Ovary (tissue), 3 donors: ENCODE data around the gene NDUFA1.

ENCODE experiments used
- EP300 ChIP-seq: sonication (generic); formaldehyde crosslinking; IDR thresholded peaks from one replicate; pipeline ENCODE4 v1.6.1; 2017; ENCODE audit warnings: antibody characterized with exemption
- POLR2A ChIP-seq: fragments of 450-650 bp; IDR thresholded peaks from one replicate; pipeline ENCODE4 v1.6.1; 2017; ENCODE audit warnings: antibody characterized with exemption, mild to moderate bottlenecking, moderate library complexity
- TF ChIP-seq, protein P1 (sequence below), 3 donors: fragments of 450-650 bp in 2 of 3; fragments of 200-600 bp in 1 of 3; IDR thresholded peaks; one replicate each; pipeline versions ENCODE4 v1.5.1 to v1.8.0; 2016 to 2022; ENCODE audit warnings: antibody characterized with exemption in 3 of 3, mild to moderate bottlenecking in 1 of 3
- donor health status: DM: no; HTN: no; CAD: no.

DNA sequence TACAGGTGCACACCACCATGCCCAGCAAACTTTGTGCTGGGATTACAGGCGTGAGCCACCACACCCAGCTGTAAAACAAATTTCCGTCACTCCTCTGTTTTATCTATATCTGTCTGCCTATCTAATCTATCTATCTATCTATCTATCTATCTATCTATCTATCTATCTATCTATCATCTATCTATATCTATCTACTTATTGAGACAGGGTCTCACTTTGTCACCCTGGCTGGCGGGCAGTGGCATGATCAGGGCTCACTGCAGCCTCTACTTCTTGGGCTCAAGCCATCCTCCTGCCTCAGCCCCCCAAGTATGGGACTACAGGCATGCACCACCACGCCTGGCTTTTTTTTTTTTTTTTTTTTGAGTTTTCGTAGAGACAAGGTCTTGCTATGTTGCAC, 44.7 kb downstream of the NDUFA1 start:
- TF ChIP-seq, protein P1, sequence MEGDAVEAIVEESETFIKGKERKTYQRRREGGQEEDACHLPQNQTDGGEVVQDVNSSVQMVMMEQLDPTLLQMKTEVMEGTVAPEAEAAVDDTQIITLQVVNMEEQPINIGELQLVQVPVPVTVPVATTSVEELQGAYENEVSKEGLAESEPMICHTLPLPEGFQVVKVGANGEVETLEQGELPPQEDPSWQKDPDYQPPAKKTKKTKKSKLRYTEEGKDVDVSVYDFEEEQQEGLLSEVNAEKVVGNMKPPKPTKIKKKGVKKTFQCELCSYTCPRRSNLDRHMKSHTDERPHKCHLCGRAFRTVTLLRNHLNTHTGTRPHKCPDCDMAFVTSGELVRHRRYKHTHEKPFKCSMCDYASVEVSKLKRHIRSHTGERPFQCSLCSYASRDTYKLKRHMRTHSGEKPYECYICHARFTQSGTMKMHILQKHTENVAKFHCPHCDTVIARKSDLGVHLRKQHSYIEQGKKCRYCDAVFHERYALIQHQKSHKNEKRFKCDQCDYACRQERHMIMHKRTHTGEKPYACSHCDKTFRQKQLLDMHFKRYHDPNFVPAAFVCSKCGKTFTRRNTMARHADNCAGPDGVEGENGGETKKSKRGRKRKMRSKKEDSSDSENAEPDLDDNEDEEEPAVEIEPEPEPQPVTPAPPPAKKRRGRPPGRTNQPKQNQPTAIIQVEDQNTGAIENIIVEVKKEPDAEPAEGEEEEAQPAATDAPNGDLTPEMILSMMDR (IDR thresholded peaks at IDR 0.05), result no peak
- TF ChIP-seq POLR2A, result no peak
- TF ChIP-seq EP300, result no peak
